ENCODE measurements around the gene DCST1. TPM values are rescaled to one million over a fixed set of nuclear protein-coding genes. Genes with fewer than 3 reads are reported as not detected.

The DCST1 gene
- polyA plus RNA-seq, 3 donors: 0.05 TPM; not detected in 2

DNA sequence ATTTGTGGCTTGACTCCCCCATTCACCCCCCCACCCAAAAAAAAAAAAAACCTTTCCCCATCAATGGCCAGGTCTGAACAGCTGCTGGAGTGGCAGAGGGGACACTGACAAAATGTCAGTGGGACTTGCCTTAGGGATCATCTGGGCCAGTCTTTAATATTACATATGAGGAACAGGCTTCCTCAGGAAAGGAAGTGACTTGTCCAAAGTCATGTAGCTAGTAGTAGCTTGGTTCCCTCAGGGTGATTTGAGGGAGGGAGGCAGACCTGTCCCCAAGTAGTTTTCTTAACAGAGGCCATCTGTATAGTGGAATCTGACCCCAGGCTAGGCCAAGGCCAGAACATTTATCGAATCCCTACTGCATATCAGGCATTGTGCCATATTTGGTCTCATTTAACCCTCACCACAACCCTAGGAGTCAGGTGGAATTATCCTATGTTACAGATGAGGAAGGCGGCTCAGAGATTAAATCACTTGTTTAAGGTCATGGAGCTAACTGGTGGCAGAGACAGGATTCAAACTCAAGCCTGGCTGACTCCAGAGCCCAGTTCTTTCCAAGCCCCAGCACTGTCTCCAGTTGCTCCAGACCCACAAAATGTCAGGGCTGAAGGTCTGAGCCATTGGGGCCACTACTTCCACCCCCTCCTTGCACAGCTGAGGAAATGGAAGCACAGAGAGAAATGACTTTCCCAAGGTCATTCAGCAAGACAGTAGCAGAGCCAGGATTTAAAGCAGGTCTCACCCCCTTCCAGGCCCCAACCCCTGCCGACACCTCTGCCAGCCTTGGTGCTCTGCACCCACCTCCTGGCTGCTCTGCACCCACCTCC, 20.6 kb upstream of the DCST1 start:
- peak overlapping the region; percentile 100 for H3K4me2 ChIP-seq (replicated peaks; ENCODE audit: extremely low read depth, low read length, poor library complexity, severe bottlenecking)

DNA sequence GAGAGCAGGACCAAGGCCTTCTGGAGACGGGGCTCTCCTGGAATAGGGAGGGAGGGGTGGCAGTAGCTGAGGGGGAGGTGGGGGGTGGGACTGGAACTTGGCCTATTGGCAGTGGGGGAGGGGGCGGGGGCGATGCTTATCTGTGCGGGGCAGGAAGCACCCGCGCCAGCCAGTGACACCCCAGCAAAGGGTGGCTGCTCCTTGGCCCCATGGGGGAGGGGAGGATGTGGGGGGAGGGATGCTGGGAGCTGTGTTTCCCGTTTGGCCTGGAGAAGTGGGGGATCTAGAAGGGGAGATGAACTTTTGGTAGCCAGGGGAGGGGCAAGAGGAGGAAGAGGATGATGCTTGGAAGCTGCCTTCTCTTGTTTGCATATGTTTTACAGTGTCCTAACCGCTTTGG, 20.0 kb upstream of the DCST1 start:
- H3K4me2 ChIP-seq (replicated peaks; ENCODE audit: extremely low read depth, low read length, poor library complexity, severe bottlenecking): peak overlapping the region; percentile 100
- peaks cover 0 to 2% (median 0%) of the 10 kb centered on the region in 3 donors for H3K27me3 Mint-ChIP-seq (ENCODE audit: low read depth in 3 of 3)
- H3K4me3 Mint-ChIP-seq: peak overlapping the region; percentile 37 to 80
- H3K36me3 Mint-ChIP-seq: peaks cover 30 to 65% of the 10 kb centered on the region in 2 donors
- H3K27ac Mint-ChIP-seq: peak overlapping the region in 4 of 7 donors; percentile 46 to 94 (median 90)
- peak overlapping the region in 1 of 3 experiments; percentile 100 for H3K4me3 ChIP-seq (replicated peaks in 1 of 3; ENCODE audit: low read depth in 2 of 3, low read length in 3 of 3)
- H3K27ac ChIP-seq (ENCODE audit: low read depth in 1 of 2, low read length in 2 of 2): peak overlapping the region; percentile 91 to 99
- H3K9me3 Mint-ChIP-seq: no peaks in the 10 kb centered on the region
- no peak overlapping the region for H2AFZ ChIP-seq (ENCODE audit: insufficient read depth, low read depth, low read length, poor library complexity, severe bottlenecking)
- TF ChIP-seq, protein P1, sequence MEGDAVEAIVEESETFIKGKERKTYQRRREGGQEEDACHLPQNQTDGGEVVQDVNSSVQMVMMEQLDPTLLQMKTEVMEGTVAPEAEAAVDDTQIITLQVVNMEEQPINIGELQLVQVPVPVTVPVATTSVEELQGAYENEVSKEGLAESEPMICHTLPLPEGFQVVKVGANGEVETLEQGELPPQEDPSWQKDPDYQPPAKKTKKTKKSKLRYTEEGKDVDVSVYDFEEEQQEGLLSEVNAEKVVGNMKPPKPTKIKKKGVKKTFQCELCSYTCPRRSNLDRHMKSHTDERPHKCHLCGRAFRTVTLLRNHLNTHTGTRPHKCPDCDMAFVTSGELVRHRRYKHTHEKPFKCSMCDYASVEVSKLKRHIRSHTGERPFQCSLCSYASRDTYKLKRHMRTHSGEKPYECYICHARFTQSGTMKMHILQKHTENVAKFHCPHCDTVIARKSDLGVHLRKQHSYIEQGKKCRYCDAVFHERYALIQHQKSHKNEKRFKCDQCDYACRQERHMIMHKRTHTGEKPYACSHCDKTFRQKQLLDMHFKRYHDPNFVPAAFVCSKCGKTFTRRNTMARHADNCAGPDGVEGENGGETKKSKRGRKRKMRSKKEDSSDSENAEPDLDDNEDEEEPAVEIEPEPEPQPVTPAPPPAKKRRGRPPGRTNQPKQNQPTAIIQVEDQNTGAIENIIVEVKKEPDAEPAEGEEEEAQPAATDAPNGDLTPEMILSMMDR (IDR thresholded peaks at IDR 0.05): no peak
- DNase-seq: no peak
- H4K20me1 ChIP-seq (ENCODE audit: insufficient read depth, low read length): peaks cover 97% of the 10 kb centered on the region
- intact Hi-C loops (cut with micrococcal nuclease): no loop called here
- no peaks in the 10 kb centered on the region for H3K27me3 ChIP-seq (ENCODE audit: control insufficient read depth in 2 of 2, insufficient read depth in 2 of 2, low read length in 2 of 2)
- peak overlapping the region; percentile 21 for H3K9ac ChIP-seq (ENCODE audit: insufficient read depth, low read length, poor library complexity, severe bottlenecking)
- peaks cover 37 to 47% of the 10 kb centered on the region in 2 donors for H3K36me3 ChIP-seq (replicated peaks in 1 of 2; ENCODE audit: control insufficient read depth in 1 of 2, insufficient read depth in 2 of 2, low read length in 2 of 2)
- H3K79me2 ChIP-seq (ENCODE audit: insufficient read depth, low read length): peaks cover 92% of the 10 kb centered on the region
- WGBS (ENCODE audit: insufficient coverage): 22% methylated on average over 5 of the region's 8 CpGs
- peaks cover 85 to 99% of the 10 kb centered on the region in 2 donors for H3K4me1 ChIP-seq (ENCODE audit: control insufficient read depth in 1 of 2, insufficient read depth in 2 of 2, low read length in 2 of 2)
- no peaks in the 10 kb centered on the region for H3K9me3 ChIP-seq (replicated peaks in 1 of 2; ENCODE audit: control insufficient read depth in 1 of 2, insufficient read depth in 1 of 2, low read length in 2 of 2)
- H3K4me1 Mint-ChIP-seq: peaks cover 75% of the 10 kb centered on the region

More for the DNA sequence above, 20.6 kb upstream of the DCST1 start:
- H2AFZ ChIP-seq (ENCODE audit: insufficient read depth, low read depth, low read length, poor library complexity, severe bottlenecking): no peak overlapping the region
- no peaks in the 10 kb centered on the region for H3K9me3 ChIP-seq (replicated peaks in 1 of 2; ENCODE audit: control insufficient read depth in 1 of 2, insufficient read depth in 1 of 2, low read length in 2 of 2)
- Mint-ChIP-seq H3K4me3 (peak overlapping the region; percentile 68 to 80), H3K36me3 (peaks cover 29 to 61% of the 10 kb centered on the region in 2 donors), H3K27ac (peak overlapping the region; percentile 38 to 95 (median 92)), H3K4me1 (peaks cover 74% of the 10 kb centered on the region), H3K27me3 (ENCODE audit: low read depth in 3 of 3) (peaks cover 0 to 2% (median 0%) of the 10 kb centered on the region in 3 donors), H3K9me3 (no peaks in the 10 kb centered on the region)
- peak in 2 of 3 donors; percentile 56 to 65 for DNase-seq
- intact Hi-C loops (cut with micrococcal nuclease): no loop called here
- peaks cover 35 to 43% of the 10 kb centered on the region in 2 donors for H3K36me3 ChIP-seq (replicated peaks in 1 of 2; ENCODE audit: control insufficient read depth in 1 of 2, insufficient read depth in 2 of 2, low read length in 2 of 2)
- H4K20me1 ChIP-seq (ENCODE audit: insufficient read depth, low read length): peaks cover 94% of the 10 kb centered on the region
- peaks cover 85 to 100% of the 10 kb centered on the region in 2 donors for H3K4me1 ChIP-seq (ENCODE audit: control insufficient read depth in 1 of 2, insufficient read depth in 2 of 2, low read length in 2 of 2)
- no peaks in the 10 kb centered on the region for H3K27me3 ChIP-seq (ENCODE audit: control insufficient read depth in 2 of 2, insufficient read depth in 2 of 2, low read length in 2 of 2)
- WGBS (ENCODE audit: insufficient coverage): no CpG with 5 or more reads among the region's 3 CpGs
- peak overlapping the region in 1 of 3 experiments; percentile 100 for H3K4me3 ChIP-seq (replicated peaks in 1 of 3; ENCODE audit: low read depth in 2 of 3, low read length in 3 of 3)
- H3K79me2 ChIP-seq (ENCODE audit: insufficient read depth, low read length): peaks cover 97% of the 10 kb centered on the region
- peak overlapping the region; percentile 91 to 99 for H3K27ac ChIP-seq (ENCODE audit: low read depth in 1 of 2, low read length in 2 of 2)
- peak overlapping the region; percentile 21 for H3K9ac ChIP-seq (ENCODE audit: insufficient read depth, low read length, poor library complexity, severe bottlenecking)
- TF ChIP-seq, protein P1 (IDR thresholded peaks at IDR 0.05): no peak

Data from CD14-positive monocyte (primary cell).